GM12878 (cell line): ENCODE measurements around the gene IBA57. TPM values are rescaled to one million over a fixed set of nuclear protein-coding genes. Genes with fewer than 3 reads are reported as not detected.

Source experiments
- ATAC-seq: fragments of 200-7000 bp; cut with Tn5 transposase; 3 replicates; pipeline ENCODE4 v1.9.1; 2020; ENCODE audit warnings: mild to moderate bottlenecking, moderate library complexity
- BruUV-seq: library from RNA; stranded (reverse); fragments of 400-500 nt; replicated peaks from 2 replicates; lab custom pipeline; 2021; lab: Mats Ljungman, UMichigan
- CTCF ChIA-PET: fragments of 300-600 bp; sonication (Branson Sonifier 250); formaldehyde crosslinking; extraction: SDS; loops from one replicate; lab custom pipeline; 2021; ENCODE audit warnings: inconsistent platforms; lab: Yijun Ruan, JAX
- POLR2A ChIA-PET: fragments of 350-600 bp; formaldehyde crosslinking; extraction: SDS; loops from one replicate; lab custom pipeline; 2021; ENCODE audit warnings: inconsistent platforms; lab: Charles Lee
- RAD21 ChIA-PET: fragments of 300-600 bp; sonication (Branson Sonifier 250); formaldehyde crosslinking; loops from one replicate; lab custom pipeline; 2023; ENCODE audit warnings: antibody characterized with exemption; ENCODE audit not compliant: unreplicated experiment; lab: Charles Lee
- SMC1A ChIA-PET: fragments of 300-600 bp; sonication (Branson Sonifier 250); formaldehyde crosslinking; loops from one replicate; lab custom pipeline; 2023; ENCODE audit not compliant: unreplicated experiment, uncharacterized antibody; lab: Charles Lee
- DNase-seq: peaks from one replicate; pipeline ENCODE4 v3.0.0-alpha.2; 2011; ENCODE audit warnings: low read depth, low spot score
- FAIRE-seq: peaks from 3 replicates; lab custom pipeline; 2011; peaks lifted over from hg19 to GRCh38; lab: Jason Lieb, UNC
- H2AFZ ChIP-seq: 2 replicates; pipeline ENCODE4 v1.6.0; 2011; ENCODE audit warnings: low read depth, low read length, control low read depth; ENCODE audit not compliant: control insufficient read depth
- H3K27ac ChIP-seq: 2 replicates; pipeline ENCODE4 v1.5.1; 2011; ENCODE audit warnings: control low read depth; ENCODE audit not compliant: control insufficient read depth, insufficient read depth
- H3K27me3 ChIP-seq, 2 experiments: replicated peaks in 1 of 2; 2 replicates each; pipeline versions ENCODE4 v1.6.0 to v1.6.1; 2011; ENCODE audit warnings: low read length in 1 of 2; ENCODE audit not compliant: control insufficient read depth in 2 of 2, insufficient read depth in 2 of 2
- H3K36me3 ChIP-seq, 2 experiments: 2 replicates each; pipeline ENCODE4 v1.5.1; 2011; ENCODE audit warnings: low read length in 1 of 2; ENCODE audit not compliant: control insufficient read depth in 2 of 2, insufficient read depth in 2 of 2
- H3K4me1 ChIP-seq: 2 replicates; pipeline ENCODE4 v1.6.1; 2011; ENCODE audit warnings: mild to moderate bottlenecking, low read length, moderate library complexity, mixed read lengths; ENCODE audit not compliant: control insufficient read depth, insufficient read depth
- H3K4me2 ChIP-seq: 2 replicates; pipeline ENCODE4 v1.6.0; 2011; ENCODE audit warnings: control low read depth; ENCODE audit not compliant: control insufficient read depth, insufficient read depth
- H3K4me3 ChIP-seq: fragments of 200-600 bp; sonication (generic); 2 replicates; pipeline ENCODE4 v1.5.1; 2016
- H3K79me2 ChIP-seq: 2 replicates; pipeline ENCODE4 v1.6.0; 2011; ENCODE audit warnings: low read length; ENCODE audit not compliant: control insufficient read depth, insufficient read depth
- H3K9ac ChIP-seq: 2 replicates; pipeline ENCODE4 v1.8.0; 2011; ENCODE audit warnings: low read length, control low read depth, mixed read lengths; ENCODE audit not compliant: control insufficient read depth, insufficient read depth
- H3K9me3 ChIP-seq: replicated peaks from 3 replicates; pipeline ENCODE4 v1.5.1; 2011; ENCODE audit warnings: mild to moderate bottlenecking, low read length; ENCODE audit not compliant: control insufficient read depth, insufficient read depth
- H4K20me1 ChIP-seq: 2 replicates; pipeline ENCODE4 v1.6.0; 2011; ENCODE audit not compliant: control insufficient read depth, insufficient read depth
- CREM ChIP-seq: IDR thresholded peaks from 2 replicates; pipeline ENCODE4 v1.6.1; 2014; ENCODE audit warnings: antibody characterized with exemption, low read depth
- KAT2A ChIP-seq: conservative IDR thresholded peaks from 2 replicates; pipeline ENCODE4 v1.6.1; 2011; ENCODE audit warnings: low read depth, low read length; ENCODE audit not compliant: control insufficient read depth
- KDM1A ChIP-seq: fragments of 200-600 bp; sonication (generic); IDR thresholded peaks from 2 replicates; pipeline ENCODE4 v1.6.1; 2016; ENCODE audit warnings: borderline replicate concordance
- SMARCA5 ChIP-seq: fragments of 450-650 bp; IDR thresholded peaks from 2 replicates; pipeline ENCODE4 v1.6.1; 2017; ENCODE audit warnings: mild to moderate bottlenecking
- ZBTB4 ChIP-seq: fragments of 450-650 bp; formaldehyde crosslinking; IDR thresholded peaks from 2 replicates; pipeline ENCODE4 v1.4.0; 2022; ENCODE audit warnings: mild to moderate bottlenecking, moderate library complexity
- WGBS: methylation state at CpG from one replicate; pipeline ENCODE4 v1.1.6; 2016; ENCODE audit warnings: low lambda C conversion rate; ENCODE audit not compliant: insufficient replicate concordance, insufficient coverage; ENCODE audit errors: missing lambda C conversion rate; 5-methylcytosine and 5-hydroxymethylcytosine counted together
- in situ Hi-C: fragments of 300-500 bp; cut with MboI; formaldehyde crosslinking; loops from 9 replicates; pipeline ENCODE4 v1.14.3; 2018; ENCODE audit warnings: mixed read lengths
- intact Hi-C: fragments of 100-400 bp; cut with micrococcal nuclease; formaldehyde crosslinking; loops from one replicate; pipeline ENCODE4 v1.14.2; 2022; ENCODE audit not compliant: unreplicated experiment
- polyA plus RNA-seq, 11 experiments: library from polyadenylated mRNA; depleted of rRNA in 4 of 11; unstranded in 6 of 11; stranded (reverse) in 5 of 11; fragments of >200 nt; fragmentation: Nextera tagmentation in 4 of 11; fragmentation: Illumina TruSeq in 1 of 11; extraction: Ambion mirVana in 4 of 11; extraction: Trizol in 1 of 11; gene quantifications; 1 replicate in 1 of 11; 2 replicates in 10 of 11; pipeline versions ENCODE4 v1.2.1 to v1.2.3, GENCODE V29; 2011 to 2016; ENCODE audit warnings: inconsistent platforms in 2 of 11, missing spikeins in 2 of 11, low read depth in 1 of 11
- total RNA-seq, 4 experiments: library from RNA; depleted of rRNA in 3 of 4; stranded (reverse); fragments of >200 nt in 3 of 4; fragmentation: Illumina TruSeq in 1 of 4; extraction: Trizol in 1 of 4; gene quantifications; 2 replicates each; pipeline versions ENCODE4 v1.2.1 to v1.2.3, GENCODE V29; 2013 to 2021

Gene IBA57
- total and polyA plus RNA-seq, 10 of the 15 experiments (the other 5 are each of a cell fraction or from before 2014, with no cell fraction given), result 0.51 to 8.6 (median 3.7) TPM

DNA sequence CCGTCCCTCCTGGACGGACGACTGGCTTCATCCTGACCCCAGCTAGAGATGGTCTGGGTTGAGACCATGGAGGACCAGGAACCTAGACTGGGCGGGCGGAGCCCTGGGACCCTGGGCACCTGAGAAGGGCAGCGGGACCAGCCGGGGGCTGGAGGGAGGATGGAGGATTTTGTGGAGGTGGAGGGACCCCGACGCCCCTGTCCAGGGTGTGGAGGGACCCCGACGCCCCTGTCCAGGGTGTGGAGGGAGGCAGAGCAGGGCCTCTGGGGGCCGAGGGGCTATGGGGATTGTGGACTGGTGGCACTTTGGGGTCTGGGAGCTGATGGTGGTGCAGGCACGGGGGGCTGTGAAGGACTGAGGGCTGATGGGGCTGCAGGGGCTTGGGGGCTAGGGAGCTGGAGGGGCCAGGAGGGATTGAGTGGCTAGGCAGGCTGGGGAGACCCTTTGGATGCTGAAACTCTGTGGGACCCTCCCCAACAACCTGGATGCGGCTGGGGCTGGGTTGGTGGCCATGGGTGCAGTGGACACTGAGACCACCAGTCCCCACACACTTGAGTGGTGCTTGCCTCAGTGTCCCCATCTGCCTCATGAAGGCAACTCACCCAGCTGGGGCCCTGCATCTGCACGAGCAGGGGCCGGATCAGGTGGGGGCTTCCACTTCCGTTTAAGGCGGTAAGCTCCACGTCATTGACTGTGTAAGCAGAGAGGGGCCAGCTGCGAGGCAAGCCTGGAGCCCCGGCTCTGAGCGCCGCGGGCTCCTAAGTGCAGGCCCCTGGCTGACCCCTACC lies 8.5 kb upstream of the IBA57 start:
- Histone ChIP-seq H2AFZ (no peak overlapping the region), H3K27me3 (no peaks in the 10 kb centered on the region), H4K20me1 (no peaks in the 10 kb centered on the region; the same call in 1 of the 2 replicates), H3K9ac (no peak overlapping the region), H3K4me3 (no peak overlapping the region), H3K27ac (no peak overlapping the region), H3K4me1 (no peaks in the 10 kb centered on the region), H3K36me3 (no peaks in the 10 kb centered on the region), H3K4me2 (no peak overlapping the region), H3K9me3 (no peaks in the 10 kb centered on the region), H3K79me2 (no peaks in the 10 kb centered on the region)
- TF ChIP-seq KAT2A (no peak), SMARCA5 (no peak), ZBTB4 (CRISPR knock-in tag) (no peak), CREM (no peak), KDM1A (no peak)
- no TSS peak for BruUV-seq
- in situ Hi-C loops (no loop called here), intact Hi-C loops (no loop called here)
- ChIA-PET POLR2A (no interaction called here), SMC1A (no interaction called here), CTCF (no interaction called here), RAD21 (no interaction called here)
- no peak for FAIRE-seq
- 27% methylated on average over 16 of the region's 24 CpGs for WGBS
- DNase-seq, result no peak
- ATAC-seq, result no peak
